ENCODE data around the gene GABBR2.

Gene GABBR2

DNA sequence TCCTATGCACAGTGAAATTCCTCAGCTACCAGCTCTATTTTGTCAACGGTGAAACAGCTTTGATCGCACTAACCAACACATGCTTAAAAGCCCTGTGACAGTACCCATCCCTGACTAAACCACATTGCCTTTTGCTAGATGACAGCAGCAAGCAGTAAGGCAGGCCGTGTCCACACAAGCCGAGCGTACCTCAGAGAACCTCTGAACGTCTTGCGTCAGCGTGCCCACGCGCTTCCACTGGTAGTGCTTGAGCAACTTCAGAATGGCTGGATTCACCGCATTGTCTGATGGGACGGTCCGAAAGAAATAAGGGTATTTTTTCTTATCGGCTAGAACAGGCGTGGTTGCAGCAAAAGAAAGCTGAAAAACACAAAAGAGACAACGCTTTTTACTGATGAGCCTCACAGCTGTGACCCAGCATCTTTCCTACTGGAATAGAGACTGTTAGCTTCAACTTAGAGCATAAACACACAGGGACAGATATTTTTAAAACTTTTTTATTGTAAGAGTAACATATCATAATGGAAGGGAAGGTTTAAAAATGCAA is 167.0 kb downstream of the GABBR2 start:
- no peak overlapping the region for H3K27ac Mint-ChIP-seq
- H3K9me3 Mint-ChIP-seq = no peaks in the 10 kb centered on the region
- H3K4me1 Mint-ChIP-seq = no peaks in the 10 kb centered on the region
- H3K27me3 Mint-ChIP-seq = peaks cover 32% of the 10 kb centered on the region
- H3K4me3 Mint-ChIP-seq = no peak overlapping the region
- DNase-seq = no peak
- no peaks in the 10 kb centered on the region for H3K36me3 Mint-ChIP-seq
- CTCF ChIA-PET = no interaction called here

DNA sequence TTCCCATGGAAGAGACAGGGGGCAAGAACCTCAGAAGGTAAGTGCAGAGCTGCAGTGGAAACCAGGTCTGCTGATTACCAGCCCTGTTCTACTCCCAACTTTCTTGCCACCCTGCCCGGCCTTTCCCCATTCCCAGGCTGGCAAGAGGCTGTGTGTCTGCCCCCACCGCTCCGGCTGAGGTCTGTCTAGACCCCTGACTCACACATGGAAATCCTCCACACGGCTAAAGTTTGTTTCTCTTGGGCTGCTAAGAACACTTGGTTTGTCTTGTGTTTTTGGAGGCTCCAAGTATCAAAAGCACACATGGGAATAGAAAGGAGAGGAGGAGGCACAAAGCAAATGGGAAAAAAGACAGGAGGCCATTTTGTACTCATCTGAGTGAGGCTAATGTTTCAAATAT is 168.3 kb downstream of the GABBR2 start:
- DNase-seq = no peak
- CTCF ChIA-PET = no interaction called here
- Mint-ChIP-seq H3K4me3 (no peak overlapping the region), H3K36me3 (no peaks in the 10 kb centered on the region), H3K27me3 (peaks cover 37% of the 10 kb centered on the region), H3K4me1 (no peaks in the 10 kb centered on the region), H3K9me3 (no peaks in the 10 kb centered on the region), H3K27ac (no peak overlapping the region)

DNA sequence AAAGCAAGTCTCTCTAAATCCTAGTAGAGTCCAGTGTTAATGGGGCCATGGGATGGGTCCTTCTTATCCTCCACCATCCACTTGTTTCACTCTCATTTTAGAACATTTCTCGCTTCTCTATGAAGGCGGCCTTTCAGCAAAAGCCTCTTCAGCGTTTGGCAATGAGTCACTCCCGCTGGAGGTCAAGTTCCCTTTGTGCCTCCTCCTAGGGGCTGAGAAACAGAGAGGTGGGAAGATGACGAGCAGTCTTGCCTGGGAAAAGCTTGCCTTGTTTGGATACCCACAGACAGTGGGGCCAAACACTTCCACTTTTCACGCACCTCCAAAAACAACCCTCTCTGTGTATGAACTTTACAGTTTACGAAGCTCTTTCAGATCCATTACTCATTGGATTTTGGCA is 168.8 kb downstream of the GABBR2 start:
- Mint-ChIP-seq H3K27me3 (peaks cover 37% of the 10 kb centered on the region), H3K4me3 (no peak overlapping the region), H3K9me3 (no peaks in the 10 kb centered on the region), H3K36me3 (no peaks in the 10 kb centered on the region), H3K4me1 (no peaks in the 10 kb centered on the region), H3K27ac (no peak overlapping the region)
- no peak for DNase-seq
- CTCF ChIA-PET = no interaction called here

DNA sequence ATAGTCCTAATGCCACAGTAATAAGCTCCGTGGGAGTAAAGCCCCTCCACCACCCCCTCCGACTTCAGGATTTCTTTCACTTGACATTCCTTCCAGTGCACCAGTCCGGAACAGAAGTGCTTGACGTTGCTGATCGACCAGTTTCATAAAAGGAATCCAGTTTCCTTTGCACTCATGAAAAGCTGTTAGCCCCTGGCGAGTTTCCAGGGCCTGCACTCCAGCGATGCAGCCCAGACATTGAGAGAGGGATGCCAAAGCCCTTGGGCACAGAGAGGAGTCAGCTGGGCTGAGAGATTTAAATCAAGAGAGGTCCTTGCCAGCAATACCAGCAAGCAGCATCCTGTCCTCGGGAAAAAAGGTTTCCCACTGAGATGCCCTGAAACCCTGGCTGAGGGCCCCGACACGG is 170.1 kb downstream of the GABBR2 start:
- no peak overlapping the region for H3K4me3 Mint-ChIP-seq
- no peaks in the 10 kb centered on the region for H3K36me3 Mint-ChIP-seq
- H3K9me3 Mint-ChIP-seq = no peaks in the 10 kb centered on the region
- peaks cover 33% of the 10 kb centered on the region for H3K27me3 Mint-ChIP-seq
- H3K27ac Mint-ChIP-seq = no peak overlapping the region
- no peaks in the 10 kb centered on the region for H3K4me1 Mint-ChIP-seq
- DNase-seq = no peak
- CTCF ChIA-PET = interaction anchor here (3.3 kb wide), 1 partner anchor 236 kb away, joined by 31 read pairs; no protein-coding TSS in a partner anchor

DNA sequence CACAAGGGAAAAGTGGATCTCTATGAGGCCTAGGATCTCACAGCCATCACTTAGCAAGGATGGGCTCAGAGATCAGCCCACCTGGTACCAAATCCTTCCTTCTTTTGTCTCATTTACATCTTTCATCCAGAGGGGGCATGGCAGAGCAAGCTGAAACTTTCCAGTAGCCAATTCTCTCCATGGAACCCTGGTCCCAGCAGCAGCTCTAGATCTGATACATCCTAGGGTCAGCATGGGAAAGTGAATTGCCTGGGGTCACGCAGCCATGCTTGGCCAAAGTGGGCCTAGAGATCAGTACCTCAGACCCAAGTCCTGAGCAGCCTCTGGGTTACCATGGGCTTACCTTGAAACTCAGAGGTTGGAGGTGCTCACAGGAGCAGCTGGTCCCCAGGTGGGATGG is 170.5 kb downstream of the GABBR2 start:
- CTCF ChIA-PET = interaction anchor here (3.3 kb wide), 1 partner anchor 237 kb away, joined by 31 read pairs; no protein-coding TSS in a partner anchor
- Mint-ChIP-seq H3K4me3 (no peak overlapping the region), H3K27ac (no peak overlapping the region), H3K27me3 (peaks cover 34% of the 10 kb centered on the region), H3K9me3 (no peaks in the 10 kb centered on the region), H3K4me1 (no peaks in the 10 kb centered on the region), H3K36me3 (no peaks in the 10 kb centered on the region)
- DNase-seq = no peak

DNA sequence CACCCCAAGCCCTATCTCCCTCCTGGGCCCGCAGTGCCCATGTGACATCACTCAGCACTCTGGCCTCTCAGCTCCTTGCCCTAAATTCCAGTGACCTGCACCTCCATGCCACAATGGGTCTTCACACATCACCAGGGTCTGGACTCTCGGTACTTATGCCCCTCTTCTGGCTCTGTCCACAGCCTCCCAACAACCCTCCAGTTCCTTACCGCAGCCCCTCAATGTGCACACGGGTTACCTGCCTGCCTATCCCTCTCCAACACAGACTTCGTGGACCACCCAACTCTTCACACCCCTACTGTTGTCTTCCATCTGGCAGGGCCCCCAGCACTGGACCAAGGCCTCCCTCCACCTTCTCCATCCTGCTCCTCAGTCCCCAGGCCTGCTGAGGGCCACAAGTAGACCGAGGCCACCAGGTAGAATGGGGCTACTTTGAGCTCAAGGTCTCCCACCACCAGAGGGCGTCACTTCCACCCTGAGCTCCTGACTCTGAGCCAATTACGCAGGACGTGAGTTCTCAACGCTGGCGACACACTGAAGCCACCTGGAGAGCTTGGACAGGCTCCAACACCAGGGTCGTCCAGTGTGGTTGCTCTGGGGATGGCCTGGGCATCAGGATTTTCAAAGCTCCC is 172.1 kb downstream of the GABBR2 start:
- H3K36me3 Mint-ChIP-seq = no peaks in the 10 kb centered on the region
- H3K27me3 Mint-ChIP-seq = peaks cover 41% of the 10 kb centered on the region
- DNase-seq = peak; percentile 63
- CTCF ChIA-PET = interaction anchor here (0.6 to 3.3 kb wide), 8 partner anchors 16 to 258 kb away, joined by 3 to 31 read pairs (median 4); no protein-coding TSS in a partner anchor
- H3K4me3 Mint-ChIP-seq = no peak overlapping the region
- H3K27ac Mint-ChIP-seq = no peak overlapping the region
- H3K4me1 Mint-ChIP-seq = no peaks in the 10 kb centered on the region
- no peaks in the 10 kb centered on the region for H3K9me3 Mint-ChIP-seq

DNA sequence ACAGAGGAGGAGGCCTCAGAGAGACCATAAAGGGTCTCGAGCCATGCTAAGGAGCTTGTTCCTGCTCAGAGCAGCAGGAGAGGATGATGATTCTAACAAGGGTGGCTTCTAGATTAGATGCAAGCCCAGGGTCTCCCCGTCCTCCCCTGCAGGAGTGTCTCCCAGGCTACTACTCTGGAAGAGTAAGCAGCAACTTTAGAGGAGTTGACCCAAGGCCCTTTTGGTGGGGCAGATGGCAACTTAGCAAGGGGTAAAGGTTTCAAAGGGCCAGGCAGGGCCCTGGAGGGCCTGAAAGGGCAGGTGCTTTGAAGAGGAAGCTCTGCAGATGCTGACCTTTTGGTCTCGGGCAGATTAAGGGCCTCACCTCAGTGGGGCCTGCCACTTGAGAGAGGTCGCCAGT is 174.9 kb downstream of the GABBR2 start:
- no peaks in the 10 kb centered on the region for H3K9me3 Mint-ChIP-seq
- H3K27me3 Mint-ChIP-seq = peaks cover 37% of the 10 kb centered on the region
- no peaks in the 10 kb centered on the region for H3K36me3 Mint-ChIP-seq
- no peak overlapping the region for H3K27ac Mint-ChIP-seq
- no peak for DNase-seq
- no peaks in the 10 kb centered on the region for H3K4me1 Mint-ChIP-seq
- CTCF ChIA-PET = no interaction called here
- H3K4me3 Mint-ChIP-seq = no peak overlapping the region

DNA sequence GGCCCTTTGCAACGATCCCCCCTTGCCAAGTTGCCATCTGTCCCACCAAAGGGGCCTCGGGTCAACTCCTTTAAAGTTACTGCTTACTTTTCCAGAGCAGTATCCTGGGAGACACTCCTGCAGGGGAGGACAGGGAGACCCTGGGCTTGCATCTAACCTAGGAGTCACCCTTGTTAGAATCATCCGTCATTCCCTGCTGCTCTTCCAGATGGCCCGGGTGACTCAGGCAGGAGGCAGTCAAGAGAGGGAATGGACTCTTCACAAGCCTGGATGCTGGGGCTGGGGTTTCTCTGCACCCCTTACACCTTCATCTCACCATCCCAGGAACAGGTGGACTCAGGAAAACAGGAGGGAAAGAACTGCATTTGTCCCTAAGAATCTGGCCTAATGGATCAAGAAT is 175.6 kb downstream of the GABBR2 start:
- CTCF ChIA-PET = no interaction called here
- Mint-ChIP-seq H3K27ac (no peak overlapping the region), H3K4me3 (no peak overlapping the region)

DNA sequence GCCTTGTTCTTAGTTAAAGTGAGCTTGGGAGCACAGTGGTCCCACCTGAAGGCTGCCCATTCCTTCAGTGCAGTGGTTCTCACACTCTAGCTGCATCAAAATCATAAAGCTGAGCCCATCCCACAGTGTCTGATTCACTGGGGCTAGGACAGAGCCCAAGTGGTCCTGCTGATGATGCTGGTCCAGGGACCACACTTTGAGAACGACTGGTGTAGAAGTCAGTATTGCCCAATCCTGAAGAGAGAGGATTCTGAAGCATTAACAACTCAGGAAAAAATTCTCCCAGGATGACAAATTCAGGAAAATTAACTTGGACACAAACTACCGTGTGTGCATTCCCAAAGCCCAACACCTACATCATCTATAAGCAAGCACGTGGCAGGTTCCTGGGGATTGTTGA is 176.2 kb downstream of the GABBR2 start:
- CTCF ChIA-PET = no interaction called here
- Mint-ChIP-seq H3K4me3 (no peak overlapping the region), H3K4me1 (no peaks in the 10 kb centered on the region)

More for the DNA sequence above, 175.6 kb downstream of the GABBR2 start:
- Mint-ChIP-seq H3K36me3 (no peaks in the 10 kb centered on the region), H3K9me3 (no peaks in the 10 kb centered on the region), H3K4me1 (no peaks in the 10 kb centered on the region), H3K27me3 (peaks cover 30% of the 10 kb centered on the region)
- DNase-seq = no peak

DNA sequence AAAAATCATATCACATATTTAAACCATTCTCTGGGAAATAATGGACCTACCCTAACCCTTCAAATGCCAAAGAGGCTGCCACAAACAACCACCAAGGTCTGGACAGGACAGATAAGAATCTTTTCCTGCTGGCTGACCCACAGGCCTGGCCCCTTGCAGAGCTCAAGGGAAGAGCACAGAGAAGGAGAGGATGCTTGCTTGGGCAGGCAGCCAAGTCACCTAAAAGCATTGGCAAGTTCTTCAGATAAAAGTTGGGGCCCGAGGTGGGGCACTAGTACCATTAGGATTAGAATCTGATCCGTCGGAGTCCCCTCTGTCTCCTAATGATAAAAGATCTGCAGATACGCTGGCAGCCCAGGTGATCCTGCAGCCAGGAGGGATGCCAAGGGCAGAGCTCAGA is 176.6 kb downstream of the GABBR2 start:
- CTCF ChIA-PET = no interaction called here
- no peak overlapping the region for H3K27ac Mint-ChIP-seq

More for the DNA sequence above, 176.2 kb downstream of the GABBR2 start:
- no peaks in the 10 kb centered on the region for H3K9me3 Mint-ChIP-seq
- no peaks in the 10 kb centered on the region for H3K36me3 Mint-ChIP-seq
- H3K27me3 Mint-ChIP-seq = peaks cover 29% of the 10 kb centered on the region
- no peak for DNase-seq
- no peak overlapping the region for H3K27ac Mint-ChIP-seq

DNA sequence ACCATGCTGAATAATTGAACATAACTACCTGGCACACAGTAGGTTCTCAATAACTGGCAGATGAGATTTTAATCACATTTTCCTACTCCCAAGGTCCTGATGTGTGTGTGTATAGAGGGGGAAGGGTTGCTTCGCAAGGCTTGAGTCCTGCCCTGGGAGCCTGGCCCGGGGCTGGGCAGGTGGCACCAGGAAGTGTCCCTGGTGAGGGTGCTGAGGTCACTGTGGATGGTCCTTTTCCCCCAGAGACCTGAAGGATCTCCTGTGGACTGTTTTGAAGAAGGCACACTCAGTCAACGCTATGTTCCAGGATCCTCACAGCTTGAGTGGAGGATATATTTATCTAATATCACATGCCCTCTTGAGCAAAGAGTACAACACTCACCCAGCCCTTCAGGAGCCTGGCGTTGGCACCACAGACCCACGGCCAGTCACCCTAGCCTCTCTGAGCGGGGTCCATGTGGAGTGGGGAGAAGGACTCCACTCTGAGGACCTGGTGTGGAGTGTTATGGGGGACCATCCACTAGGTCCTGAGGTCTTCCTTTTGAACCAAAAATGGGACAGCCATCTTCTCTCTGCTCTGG is 177.8 kb downstream of the GABBR2 start:
- no peaks in the 10 kb centered on the region for H3K9me3 Mint-ChIP-seq
- H3K4me1 Mint-ChIP-seq = no peaks in the 10 kb centered on the region
- H3K36me3 Mint-ChIP-seq = no peaks in the 10 kb centered on the region
- no peak overlapping the region for H3K4me3 Mint-ChIP-seq
- DNase-seq = no peak
- H3K27me3 Mint-ChIP-seq = peaks cover 26% of the 10 kb centered on the region
- no peak overlapping the region for H3K27ac Mint-ChIP-seq
- CTCF ChIA-PET = no interaction called here

More for the DNA sequence above, 176.6 kb downstream of the GABBR2 start:
- H3K4me1 Mint-ChIP-seq = no peaks in the 10 kb centered on the region
- H3K36me3 Mint-ChIP-seq = no peaks in the 10 kb centered on the region
- H3K4me3 Mint-ChIP-seq = no peak overlapping the region
- peaks cover 29% of the 10 kb centered on the region for H3K27me3 Mint-ChIP-seq
- no peaks in the 10 kb centered on the region for H3K9me3 Mint-ChIP-seq
- DNase-seq = no peak

DNA sequence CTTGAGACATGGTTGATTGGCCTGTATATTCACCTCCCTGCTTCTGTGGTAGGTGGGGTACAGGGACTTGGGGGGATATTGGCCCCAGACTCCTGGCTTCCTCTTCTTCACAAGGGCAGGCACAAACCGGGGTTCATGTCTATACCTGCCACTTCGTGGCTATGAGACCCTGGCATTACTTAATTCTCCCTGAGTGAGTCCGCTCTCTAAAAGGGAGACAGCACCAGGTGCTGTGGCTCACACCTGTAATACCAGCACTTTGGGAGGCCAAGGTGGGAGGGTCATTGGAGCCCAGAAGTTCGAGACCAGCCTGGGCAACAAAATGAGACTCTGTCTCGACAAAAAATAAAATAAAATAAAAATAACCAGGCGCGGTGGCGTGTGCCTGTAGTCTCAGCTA is 178.5 kb downstream of the GABBR2 start:
- H3K27ac Mint-ChIP-seq = no peak overlapping the region
- peaks cover 26% of the 10 kb centered on the region for H3K27me3 Mint-ChIP-seq
- H3K36me3 Mint-ChIP-seq = no peaks in the 10 kb centered on the region
- no peaks in the 10 kb centered on the region for H3K9me3 Mint-ChIP-seq
- DNase-seq = no peak
- CTCF ChIA-PET = no interaction called here
- no peak overlapping the region for H3K4me3 Mint-ChIP-seq
- H3K4me1 Mint-ChIP-seq = no peaks in the 10 kb centered on the region

DNA sequence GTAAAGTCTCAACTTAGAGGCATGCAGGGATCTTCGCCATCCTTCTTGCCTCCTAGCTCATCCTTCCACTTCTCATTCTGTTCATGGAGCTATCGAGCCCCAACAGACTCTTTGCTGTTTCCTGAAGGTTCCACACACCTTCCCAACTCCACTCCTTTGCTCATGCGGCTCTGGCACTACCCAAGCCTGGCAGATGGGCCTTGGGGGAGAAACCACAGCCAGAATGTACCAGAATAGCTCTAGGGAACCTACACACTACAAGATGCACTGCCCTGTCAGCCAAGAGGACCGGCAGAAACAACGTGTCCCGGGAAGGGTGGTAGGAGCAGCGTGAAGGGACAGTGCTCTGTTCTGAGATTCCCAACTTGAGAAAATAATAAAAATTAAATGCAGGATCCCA is 178.9 kb downstream of the GABBR2 start:
- Mint-ChIP-seq H3K4me3 (no peak overlapping the region), H3K36me3 (no peaks in the 10 kb centered on the region), H3K27me3 (peaks cover 26% of the 10 kb centered on the region), H3K4me1 (no peaks in the 10 kb centered on the region), H3K27ac (no peak overlapping the region), H3K9me3 (no peaks in the 10 kb centered on the region)
- DNase-seq = no peak
- CTCF ChIA-PET = no interaction called here

DNA sequence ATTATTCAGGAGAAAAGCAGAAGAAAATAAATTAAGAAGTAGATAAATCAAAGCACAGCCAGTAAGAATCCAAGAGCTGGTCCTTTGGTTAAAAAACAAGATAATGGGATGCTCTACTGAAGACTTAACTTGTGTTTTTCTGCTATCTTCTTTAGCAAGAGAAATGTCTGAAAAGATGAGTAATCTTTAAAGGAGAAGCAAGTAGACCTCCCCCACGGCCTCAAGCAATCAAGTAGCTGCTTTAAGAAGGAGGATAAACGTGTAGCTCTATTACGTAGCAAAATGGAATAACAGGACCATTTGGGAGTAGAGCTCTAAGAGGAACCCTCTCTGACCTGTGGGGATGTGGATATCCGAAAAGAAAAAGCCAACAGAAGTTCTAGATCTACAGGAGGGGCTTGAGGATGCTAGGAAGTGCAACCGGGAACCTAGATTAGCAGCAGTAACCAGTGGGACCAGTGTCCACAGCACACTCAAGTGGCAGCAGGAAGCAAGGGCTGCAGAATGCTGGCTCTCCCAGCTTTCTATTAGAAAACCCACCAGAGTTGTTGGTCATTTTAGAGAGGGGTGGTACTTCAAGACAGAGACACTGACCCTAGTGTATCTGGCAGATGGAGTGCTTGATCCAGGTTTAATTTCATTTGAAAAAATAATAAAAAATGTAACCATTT is 185.4 kb downstream of the GABBR2 start:
- no peak overlapping the region for H3K27ac Mint-ChIP-seq
- H3K36me3 Mint-ChIP-seq = no peaks in the 10 kb centered on the region
- H3K4me3 Mint-ChIP-seq = no peak overlapping the region
- H3K27me3 Mint-ChIP-seq = peaks cover 26% of the 10 kb centered on the region
- H3K4me1 Mint-ChIP-seq = no peaks in the 10 kb centered on the region
- no peaks in the 10 kb centered on the region for H3K9me3 Mint-ChIP-seq
- no peak for DNase-seq
- CTCF ChIA-PET = no interaction called here

DNA sequence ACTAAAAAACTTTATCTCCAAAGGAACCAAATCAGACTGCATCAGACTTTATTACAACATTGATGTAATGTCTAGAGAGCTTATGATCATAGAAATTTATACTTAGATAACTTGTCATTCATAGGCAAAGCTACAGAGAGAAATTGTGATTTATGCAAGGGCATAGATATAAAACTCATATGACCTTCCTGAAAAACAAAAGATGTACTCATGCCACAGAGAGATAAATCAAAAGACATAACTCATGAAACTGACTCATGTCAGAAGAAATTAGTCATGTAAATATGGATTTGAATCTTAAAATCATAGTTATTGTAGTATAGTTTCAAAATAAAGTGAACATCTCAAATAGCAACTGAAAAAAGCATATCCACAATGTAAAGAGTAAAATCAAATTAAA is 186.2 kb downstream of the GABBR2 start:
- H3K27ac Mint-ChIP-seq = no peak overlapping the region
- CTCF ChIA-PET = no interaction called here
- no peaks in the 10 kb centered on the region for H3K9me3 Mint-ChIP-seq
- no peaks in the 10 kb centered on the region for H3K4me1 Mint-ChIP-seq
- peaks cover 26% of the 10 kb centered on the region for H3K27me3 Mint-ChIP-seq
- no peak overlapping the region for H3K4me3 Mint-ChIP-seq
- no peak for DNase-seq
- H3K36me3 Mint-ChIP-seq = no peaks in the 10 kb centered on the region
